GM13977 (cell line): Measurements from ENCODE around the gene GABBR2.

Experiments used
- DNase-seq: peaks from one replicate; pipeline ENCODE4 v3.0.0; 2012; ENCODE audit warnings: low spot score
- CTCF ChIP-seq: IDR thresholded peaks from 2 replicates; pipeline ENCODE4 v1.5.1; 2012; ENCODE audit warnings: mild to moderate bottlenecking, control low read depth; ENCODE audit not compliant: insufficient read depth; ENCODE audit errors: extremely low read depth, missing control alignments
- in situ Hi-C: fragments of 300-500 bp; cut with MboI; formaldehyde crosslinking; loops from one replicate; pipeline ENCODE4 v1.12.0; 2022; ENCODE audit warnings: low sequenced_read_pairs, low pct_unique_long_range_greater_than_20kb, mixed read lengths, inconsistent platforms; ENCODE audit not compliant: unreplicated experiment

The GABBR2 gene

GRCh38 chr9:98732801-98733200 is 24.1 kb upstream of the GABBR2 start:
- DNase-seq: no peak
- TF ChIP-seq CTCF: no peak
- in situ Hi-C loops: no loop called here

GRCh38 chr9:98732091-98732490 is 23.4 kb upstream of the GABBR2 start:
- TF ChIP-seq CTCF: no peak
- no peak for DNase-seq
- in situ Hi-C loops: no loop called here

DNA sequence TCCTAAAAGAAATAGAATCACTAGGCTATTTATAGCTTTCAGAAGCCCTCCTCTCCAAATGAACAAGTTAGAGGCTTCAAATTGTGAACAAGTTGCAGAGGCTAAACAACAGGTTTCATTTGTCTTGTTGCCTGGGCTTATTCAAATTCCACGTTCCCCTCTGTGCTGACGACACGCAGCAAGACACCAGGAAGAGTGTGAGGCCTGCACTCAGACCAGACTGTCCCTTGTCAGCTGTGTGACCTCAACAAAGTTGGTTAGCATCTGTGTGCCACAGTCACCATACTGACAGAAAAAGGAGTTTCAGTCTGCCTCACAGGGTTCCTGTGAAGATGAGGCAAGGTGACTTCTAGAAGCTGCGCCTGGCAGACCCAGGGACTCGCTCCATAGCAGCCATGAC is 22.1 kb upstream of the GABBR2 start:
- in situ Hi-C loops: no loop called here
- no peak for DNase-seq
- no peak for TF ChIP-seq CTCF

DNA sequence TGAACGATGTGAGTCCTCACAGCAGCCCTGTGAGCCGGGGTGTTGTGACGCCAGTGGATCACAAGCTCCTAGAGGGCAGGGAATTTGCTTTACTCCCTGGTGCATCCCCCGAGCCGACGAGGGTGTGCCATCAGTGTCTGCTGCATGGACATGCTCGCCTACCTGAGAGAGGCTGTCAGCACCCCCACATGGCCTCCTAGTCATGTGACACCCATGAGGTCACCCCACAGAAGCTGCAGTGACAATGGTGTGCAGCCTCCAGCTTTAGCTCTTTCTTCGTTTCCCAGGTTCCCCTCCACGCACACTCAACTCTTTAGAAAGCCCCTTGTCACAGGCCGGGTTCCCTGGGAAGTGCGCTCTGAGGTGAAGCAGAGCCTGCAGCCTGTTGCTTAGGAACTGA is 19.8 kb upstream of the GABBR2 start:
- TF ChIP-seq CTCF: no peak
- in situ Hi-C loops: no loop called here
- no peak for DNase-seq

DNA sequence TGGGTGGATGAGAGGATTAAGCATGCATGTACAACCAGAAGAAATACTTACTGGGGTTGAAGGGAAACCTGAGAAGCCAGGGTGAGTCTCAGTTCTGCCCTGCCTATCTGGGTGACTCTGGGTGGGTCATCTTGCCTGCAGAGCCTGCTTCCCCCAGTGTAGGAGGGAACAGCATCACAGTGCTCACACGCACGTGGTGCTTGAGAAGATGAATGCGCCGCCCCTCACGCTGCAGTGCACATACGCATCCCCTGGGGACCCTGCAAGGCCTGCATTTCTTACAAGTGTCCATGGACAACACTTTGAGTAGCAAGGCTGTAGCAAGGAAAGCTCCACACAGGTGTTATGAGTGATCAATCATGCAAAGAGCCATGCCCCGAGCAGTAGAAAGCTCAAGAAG is 18.7 kb upstream of the GABBR2 start:
- TF ChIP-seq CTCF: no peak
- no peak for DNase-seq
- in situ Hi-C loops: no loop called here

DNA sequence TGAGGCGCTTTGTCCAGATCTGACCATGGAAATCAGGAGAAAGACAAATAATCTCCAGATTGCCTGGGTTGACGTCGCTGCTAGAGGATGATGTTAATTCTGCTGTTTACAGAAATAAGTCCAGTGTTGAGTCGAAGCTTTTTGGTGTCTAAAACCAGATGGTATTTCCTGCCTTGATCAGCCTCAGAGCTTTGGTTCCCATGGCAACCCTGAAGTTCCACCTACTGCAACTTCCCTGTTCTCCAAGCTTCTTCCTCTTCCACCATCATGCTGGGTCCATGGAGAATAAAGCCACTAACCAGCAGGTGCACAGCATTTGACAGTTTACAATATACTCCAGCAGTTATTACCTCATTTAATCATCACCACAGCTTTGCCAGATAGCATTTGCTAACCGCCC is 18.0 kb upstream of the GABBR2 start:
- no peak for TF ChIP-seq CTCF
- in situ Hi-C loops: no loop called here
- DNase-seq: no peak

DNA sequence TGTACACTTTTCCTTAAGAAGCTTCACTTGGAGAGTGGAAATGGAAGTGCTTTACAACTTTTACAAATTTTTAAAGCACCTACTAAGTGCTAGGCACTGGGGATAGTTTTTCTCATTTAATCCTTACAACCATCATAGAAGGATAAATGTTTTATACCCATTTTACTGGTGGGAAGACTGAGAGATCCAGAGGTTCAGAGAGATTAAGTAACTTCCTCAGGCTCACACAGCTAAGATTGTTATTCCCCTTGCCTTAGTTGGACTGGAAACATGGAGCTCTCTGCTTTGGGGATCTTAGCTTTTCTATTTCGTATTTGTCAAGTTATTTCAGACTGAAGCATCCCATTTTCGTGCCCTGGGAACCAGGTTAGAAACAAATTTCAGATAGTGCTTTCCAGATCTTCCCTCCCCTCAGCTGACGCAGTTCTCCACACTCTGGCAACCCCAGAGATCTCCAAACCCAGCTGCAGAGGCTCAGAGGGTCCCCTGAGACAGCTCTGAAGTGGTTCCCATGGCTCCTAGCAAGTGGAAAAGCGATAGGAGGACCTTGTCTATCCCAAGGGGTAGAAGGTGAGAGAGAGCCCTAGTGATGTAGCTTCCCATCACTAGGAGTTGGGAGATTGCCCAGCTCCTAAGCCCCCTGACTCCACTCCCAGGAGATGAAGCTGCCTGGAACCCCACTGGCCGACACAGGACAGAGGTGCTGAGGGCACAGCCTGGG is 16.2 kb upstream of the GABBR2 start:
- DNase-seq: no peak
- no peak for TF ChIP-seq CTCF
- in situ Hi-C loops: no loop called here
